Measurements from ENCODE around the gene ATP6V1G2.
"Not testable (repeated sequence)": the region's sequence is repeated elsewhere in the genome, so short reads cannot be mapped to it uniquely, and the experiment has no call there.

Gene ATP6V1G2

DNA sequence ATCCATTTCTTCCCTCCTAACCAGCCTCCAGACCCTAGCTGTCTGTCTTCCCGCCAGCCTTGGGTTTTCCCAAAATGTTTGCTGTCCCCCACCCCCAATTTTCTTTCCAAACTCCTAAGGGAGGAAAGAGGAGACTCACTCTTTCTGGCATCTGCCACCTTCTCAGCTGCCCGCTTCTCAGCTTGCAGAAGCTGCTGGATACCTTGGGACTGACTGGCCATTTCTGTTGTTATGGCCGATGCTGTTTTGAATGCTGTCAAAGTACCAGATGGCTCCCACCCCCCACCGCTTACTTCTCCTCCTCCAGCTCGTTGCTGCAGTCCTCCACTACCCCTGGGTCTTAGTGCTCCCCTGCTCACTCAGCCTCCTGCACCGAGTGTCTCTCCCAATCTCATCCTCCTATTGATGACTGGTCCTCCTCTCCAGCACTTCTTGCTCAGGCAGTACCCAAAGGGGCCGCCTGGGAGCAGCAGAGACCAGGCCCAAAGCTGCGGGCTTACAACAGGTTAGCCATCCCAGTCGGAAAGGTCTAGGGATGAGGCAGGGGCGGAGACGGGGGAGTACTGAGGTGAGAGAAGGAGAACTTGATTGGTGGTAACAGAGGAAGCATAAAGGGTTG, at the start of gene ATP6V1G2:
TSS of gene ATP6V1G2 (minus strand) at position 270 of the 619 bp plus-strand sequence. CDS start at position 221, 49 bp downstream.
- DNase-seq, result peak; percentile 84

GRCh38 chr6:31592396-31592771, 46.0 kb upstream of the ATP6V1G2 start:
- DNase-seq, result no peak

DNA sequence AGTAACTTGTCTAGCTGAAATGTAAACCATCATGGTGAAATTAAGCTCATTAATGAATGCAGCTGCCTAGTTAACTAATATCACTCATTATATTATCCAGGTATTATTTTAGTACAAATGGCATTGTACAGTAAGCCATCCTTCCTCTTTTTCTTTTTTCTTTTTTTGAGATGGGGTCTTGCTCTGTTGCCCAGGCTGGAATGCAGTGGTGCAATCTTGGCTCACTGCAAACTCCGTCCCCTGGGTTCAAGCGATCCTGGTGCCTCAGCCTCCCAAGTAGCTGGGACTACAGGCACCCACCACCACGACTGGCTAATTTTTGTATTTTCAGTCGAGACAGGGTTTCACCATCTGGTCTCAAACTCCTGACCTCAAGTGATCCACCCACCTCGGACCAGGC, 44.3 kb upstream of the ATP6V1G2 start:
- DNase-seq, result not testable (repeated sequence)

DNA sequence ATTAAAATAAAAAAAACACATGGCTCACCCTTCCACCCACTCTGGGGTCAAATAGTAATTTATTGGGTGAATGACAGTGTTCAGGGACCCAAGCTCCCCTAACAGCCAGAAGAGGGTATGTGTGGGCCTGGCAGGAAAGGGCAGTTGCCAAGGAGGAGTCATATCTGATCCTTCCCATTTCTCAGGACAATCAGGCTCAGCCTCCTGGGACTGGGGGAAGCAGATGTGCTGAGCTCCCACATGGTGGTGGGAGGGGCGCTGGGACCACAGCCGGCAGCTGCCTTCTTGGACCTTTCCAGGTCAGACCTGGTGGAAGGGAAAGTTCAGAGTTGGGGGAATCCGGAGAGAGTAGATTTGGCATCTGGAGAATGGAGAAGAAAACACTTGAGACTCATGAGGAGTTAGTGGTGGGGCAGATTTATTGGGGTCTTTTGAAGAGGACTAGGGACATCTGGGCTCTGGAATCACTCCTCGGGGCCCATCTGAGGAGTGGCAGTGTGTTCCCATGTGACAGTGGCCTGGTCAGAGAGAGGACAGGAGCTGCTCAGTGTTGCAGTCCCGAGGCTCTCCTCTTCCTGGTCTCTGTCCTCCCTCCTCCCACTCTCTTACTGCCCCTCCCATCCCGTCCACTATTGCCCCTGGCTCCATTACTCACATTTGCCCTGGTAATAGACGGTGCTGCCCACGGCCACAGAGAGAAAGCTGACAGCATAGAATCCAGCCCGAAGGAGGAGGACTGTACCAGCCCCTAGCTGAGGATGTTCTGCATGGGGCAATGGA, 42.7 kb upstream of the ATP6V1G2 start:
- DNase-seq, result no peak

GRCh38 chr6:31587791-31588777, 41.7 kb upstream of the ATP6V1G2 start:
- DNase-seq, result peak; percentile 25

GRCh38 chr6:31586599-31587281, 40.3 kb upstream of the ATP6V1G2 start:
- peak; percentile 56 for DNase-seq

DNA sequence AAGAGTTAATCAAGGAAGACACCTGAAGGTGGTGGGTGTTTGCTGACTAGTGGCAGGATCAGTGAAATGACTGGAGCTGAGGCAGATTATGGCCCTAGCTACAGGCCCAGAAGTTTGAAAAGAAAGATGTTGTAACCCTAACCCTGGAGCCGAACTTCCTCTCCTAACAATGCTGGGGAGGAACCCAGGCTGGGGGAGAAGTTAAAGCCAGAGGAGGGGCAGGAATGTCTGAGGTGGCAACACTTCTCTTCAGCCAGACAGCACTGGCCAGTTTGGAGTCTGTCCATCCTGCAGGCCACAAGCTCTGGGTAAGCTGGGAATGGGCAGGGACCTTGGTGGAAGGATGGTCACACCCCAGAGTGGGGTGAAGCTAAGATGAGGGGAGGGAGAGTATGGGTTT, 39.6 kb upstream of the ATP6V1G2 start, which contains the start of gene LST1:
TSS of gene LST1 (plus strand) at position 270 of the 400 bp plus-strand sequence. CDS start 1,023 bp downstream, outside the sequence.
- peak; percentile 12 for DNase-seq

- peak; percentile 65 for DNase-seq
Measured at GRCh38 chr6:31585491-31585890, 39.1 kb upstream of the ATP6V1G2 start.

DNA sequence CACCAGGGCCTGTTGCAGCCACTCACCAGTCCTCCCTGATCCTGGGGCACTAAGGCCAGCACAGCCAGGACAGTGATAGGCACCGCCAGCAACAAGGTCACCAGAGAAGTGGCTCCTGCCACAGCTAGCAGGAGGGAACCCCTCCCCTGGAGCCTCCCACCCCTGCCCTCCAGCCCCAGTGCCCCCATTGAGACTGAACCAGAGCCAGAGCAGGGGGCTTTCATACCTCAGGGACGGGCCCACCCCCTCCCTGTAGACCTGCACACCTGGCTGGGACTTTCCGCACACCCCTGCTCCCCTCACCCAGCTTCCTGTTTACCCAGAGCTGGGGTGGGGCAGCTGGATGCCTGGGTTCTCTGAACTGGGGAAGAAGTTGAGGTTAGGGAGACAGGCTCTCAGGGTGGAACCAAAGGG, 35.8 kb upstream of the ATP6V1G2 start, which contains the start of gene LTB:
TSS of gene LTB (minus strand) at position 195 of the 414 bp plus-strand sequence. CDS start at position 188, 7 bp downstream.
- peak; percentile 84 for DNase-seq

DNA sequence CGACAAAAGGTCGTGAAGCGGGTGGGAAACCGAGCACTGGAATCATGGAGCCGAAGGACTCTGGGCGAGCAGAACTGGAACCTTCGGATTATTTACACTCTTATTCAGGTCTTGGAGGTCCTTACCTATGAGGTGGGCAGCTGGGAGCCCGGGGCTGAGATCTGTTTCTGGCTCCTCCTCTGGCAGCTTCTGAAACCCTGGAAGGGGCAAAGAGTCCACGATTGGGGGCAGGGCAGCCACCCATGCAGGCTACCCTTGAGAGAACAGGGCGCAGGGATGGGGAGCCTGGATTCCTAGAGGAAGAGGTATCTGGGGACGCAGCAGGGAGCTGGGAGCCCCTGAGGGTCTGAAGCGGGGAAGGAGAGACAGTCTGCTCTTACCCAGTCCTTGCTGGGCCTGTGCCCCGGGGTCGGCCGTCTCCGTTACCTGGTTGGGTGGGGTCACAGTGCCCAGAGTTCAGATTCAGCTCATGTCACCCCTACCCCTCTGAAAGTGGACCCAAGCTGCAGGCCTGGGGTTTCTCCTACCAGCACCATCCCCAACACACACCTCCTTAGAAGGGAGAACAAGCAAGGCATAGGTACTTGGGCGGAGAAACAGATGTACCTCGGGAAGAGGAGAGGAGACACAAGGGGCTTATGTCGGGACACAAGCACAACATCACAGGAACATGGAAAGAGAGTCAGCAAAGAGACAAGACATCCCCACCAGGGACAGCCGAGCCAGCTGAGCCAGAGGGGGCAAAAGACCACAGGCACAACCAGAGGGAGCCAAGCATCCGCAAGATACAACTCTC, 35.2 kb upstream of the ATP6V1G2 start:
- DNase-seq, result peak; percentile 58

- DNase-seq, result peak; percentile 94
Measured at GRCh38 chr6:31580807-31581433, 34.5 kb upstream of the ATP6V1G2 start.

- DNase-seq, result no peak
Measured at GRCh38 chr6:31580438-31580740, 34.0 kb upstream of the ATP6V1G2 start.

DNA sequence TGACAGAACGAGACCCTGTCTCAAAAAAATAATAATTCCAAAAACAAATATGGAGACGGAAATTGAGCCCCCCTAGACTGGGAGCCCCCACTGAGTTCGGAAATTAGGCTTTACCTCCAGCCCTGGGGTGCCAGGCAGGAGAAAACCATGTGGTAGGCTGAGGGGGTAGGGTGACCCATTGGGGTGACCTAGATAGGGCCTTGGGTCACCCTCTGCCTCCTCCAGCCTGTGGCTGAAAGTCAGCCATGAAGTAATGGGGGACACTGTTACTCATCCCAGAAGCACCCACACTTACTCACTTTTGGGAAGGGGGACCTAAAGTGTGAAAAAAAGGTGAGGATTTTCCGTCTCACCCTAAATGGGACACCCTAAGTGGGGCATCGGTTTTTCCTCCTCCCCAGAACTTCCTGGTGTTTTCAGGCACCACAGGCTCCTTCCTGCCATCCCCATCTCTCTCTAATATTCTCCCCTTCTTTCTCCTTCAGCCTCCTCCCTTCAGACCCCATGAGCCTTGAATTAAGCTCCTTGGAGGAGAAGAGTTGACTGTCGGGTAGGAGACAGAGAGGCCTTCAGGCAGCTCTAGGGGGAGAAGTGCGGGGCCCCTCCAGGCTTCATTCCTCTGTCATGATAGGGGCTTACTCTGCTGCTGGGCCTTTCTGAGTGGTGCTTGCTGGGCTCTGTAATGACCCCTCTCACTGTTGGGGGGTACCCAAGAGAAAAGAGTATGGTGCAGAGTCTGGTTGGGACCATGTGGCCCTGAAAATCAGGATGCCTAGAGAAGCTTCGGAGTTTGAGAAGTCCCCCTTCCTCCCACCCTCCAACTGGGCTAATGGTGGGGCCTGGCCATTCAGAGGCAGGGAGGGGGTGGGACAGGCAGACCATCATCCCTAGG, 33.4 kb upstream of the ATP6V1G2 start:
- no peak for DNase-seq

DNA sequence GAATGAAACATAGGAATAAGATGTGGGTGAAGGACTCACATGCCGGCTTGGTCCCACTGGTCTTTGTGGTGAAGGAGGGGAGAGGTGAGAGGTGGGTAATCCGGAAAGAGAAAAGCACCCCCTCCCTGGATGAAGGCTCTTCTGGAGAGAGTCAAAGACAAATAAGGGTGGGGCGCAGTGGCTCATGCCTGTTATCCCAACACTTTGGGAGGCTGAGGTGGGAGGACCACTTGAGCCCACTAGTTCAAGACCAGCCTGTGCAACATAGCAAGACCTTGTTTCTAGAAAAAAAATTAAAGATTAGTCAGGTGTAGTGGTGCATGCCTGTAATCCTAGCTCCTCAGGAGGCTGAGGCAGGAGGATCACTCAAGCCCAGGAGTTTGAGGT, 32.7 kb upstream of the ATP6V1G2 start:
- DNase-seq, result no peak

DNA sequence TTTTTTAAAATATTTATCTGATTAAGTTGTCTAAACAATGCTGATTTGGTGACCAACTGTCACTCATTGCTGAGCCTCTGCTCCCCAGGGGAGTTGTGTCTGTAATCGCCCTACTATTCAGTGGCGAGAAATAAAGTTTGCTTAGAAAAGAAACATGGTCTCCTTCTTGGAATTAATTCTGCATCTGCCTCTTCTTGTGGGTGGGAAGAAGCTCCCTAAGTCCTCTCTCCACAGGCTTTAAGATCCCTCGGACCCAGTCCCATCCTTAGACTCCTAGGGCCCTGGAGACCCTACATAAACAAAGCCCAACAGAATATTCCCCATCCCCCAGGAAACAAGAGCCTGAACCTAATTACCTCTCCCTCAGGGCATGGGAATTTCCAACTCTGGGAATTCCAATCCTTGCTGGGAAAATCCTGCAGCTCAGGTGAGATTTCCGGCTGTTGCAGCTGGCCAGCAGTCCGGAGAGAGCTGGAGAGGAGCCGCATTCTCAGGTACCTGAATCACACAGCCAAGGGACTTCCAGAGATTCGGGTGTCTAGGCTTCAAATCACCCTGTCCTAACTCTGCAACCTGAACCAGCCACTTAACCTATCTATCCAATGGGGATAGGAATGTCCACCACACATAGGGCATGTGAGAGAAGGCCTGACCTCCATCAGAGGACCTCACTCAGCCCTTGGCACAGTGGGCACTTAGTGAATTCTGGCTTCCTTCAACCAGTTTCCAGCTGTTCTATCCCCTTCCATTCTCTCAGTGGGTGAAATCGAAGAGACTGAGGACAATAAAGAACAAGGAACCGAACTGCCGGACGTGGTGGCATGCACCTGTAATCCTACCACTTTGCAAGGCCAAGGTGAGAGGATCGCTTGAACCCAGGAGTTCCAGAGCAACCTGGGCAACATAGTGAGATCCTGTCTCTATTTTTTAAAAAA, 32.0 kb upstream of the ATP6V1G2 start:
- no peak for DNase-seq

GRCh38 chr6:31577579-31577966, 31.2 kb upstream of the ATP6V1G2 start:
- no peak for DNase-seq

DNA sequence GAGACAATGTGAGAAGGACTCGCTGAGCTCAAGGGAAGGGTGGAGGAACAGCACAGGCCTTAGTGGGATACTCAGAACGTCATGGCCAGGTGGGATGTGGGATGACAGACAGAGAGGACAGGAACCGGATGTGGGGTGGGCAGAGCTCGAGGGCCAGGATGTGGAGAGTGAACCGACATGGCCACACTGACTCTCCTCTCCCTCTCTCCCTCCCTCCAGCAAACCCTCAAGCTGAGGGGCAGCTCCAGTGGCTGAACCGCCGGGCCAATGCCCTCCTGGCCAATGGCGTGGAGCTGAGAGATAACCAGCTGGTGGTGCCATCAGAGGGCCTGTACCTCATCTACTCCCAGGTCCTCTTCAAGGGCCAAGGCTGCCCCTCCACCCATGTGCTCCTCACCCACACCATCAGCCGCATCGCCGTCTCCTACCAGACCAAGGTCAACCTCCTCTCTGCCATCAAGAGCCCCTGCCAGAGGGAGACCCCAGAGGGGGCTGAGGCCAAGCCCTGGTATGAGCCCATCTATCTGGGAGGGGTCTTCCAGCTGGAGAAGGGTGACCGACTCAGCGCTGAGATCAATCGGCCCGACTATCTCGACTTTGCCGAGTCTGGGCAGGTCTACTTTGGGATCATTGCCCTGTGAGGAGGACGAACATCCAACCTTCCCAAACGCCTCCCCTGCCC, 30.6 kb upstream of the ATP6V1G2 start:
- DNase-seq, result peak; percentile 57

All from CD4-positive, alpha-beta T cell treated with Interleukin-17A for 4 hours (primary cell).